GM08714 (cell line): Measurements from ENCODE around the gene MOSPD3.
A peak's percentile ranks its signal among the peaks of the same experiment; 100 is the strongest.

Experiments
- H3K4me3 ChIP-seq: fragments of 200-500 bp; sonication (Bioruptor generic); 2 replicates; pipeline ENCODE4 v1.5.1; 2014; ENCODE audit warnings: mild to moderate bottlenecking, low read length, inconsistent platforms
- ZNF274 ChIP-seq: IDR thresholded peaks from 2 replicates; pipeline ENCODE4 v1.6.1; 2012; ENCODE audit warnings: mild to moderate bottlenecking, low read depth, low read length

MOSPD3 gene

GRCh38 chr7:100582041-100582579 lies 30.2 kb upstream of the MOSPD3 start:
- H3K4me3 ChIP-seq = no peak overlapping the region
- TF ChIP-seq ZNF274 = no peak

GRCh38 chr7:100582650-100583049 lies 29.7 kb upstream of the MOSPD3 start:
- no peak for TF ChIP-seq ZNF274
- no peak overlapping the region; the same call in 1 of the 2 replicates for H3K4me3 ChIP-seq

- peak overlapping the region; percentile 53; the same call in 1 of the 2 replicates for H3K4me3 ChIP-seq
- TF ChIP-seq ZNF274 = no peak
These were observed 28.9 kb upstream of the MOSPD3 start for GRCh38 chr7:100583132-100584053.

- peak overlapping the region; percentile 84; the same call in 1 of the 2 replicates for H3K4me3 ChIP-seq
- no peak for TF ChIP-seq ZNF274
These were observed 28.2 kb upstream of the MOSPD3 start for GRCh38 chr7:100584054-100584682.

- no peak for TF ChIP-seq ZNF274
- H3K4me3 ChIP-seq = peak overlapping the region; percentile 84
These were observed 27.4 kb upstream of the MOSPD3 start for GRCh38 chr7:100584683-100585510.

- peak within 1 kb of the TSS; percentile 84 for H3K4me3 ChIP-seq
- no peak for TF ChIP-seq ZNF274
These were observed 26.7 kb upstream of the MOSPD3 start, which contains the start of gene LRCH4 for GRCh38 chr7:100585511-100586265. TSS of gene LRCH4 (minus strand) at chr7:100586129. CDS start at chr7:100586100, 29 bp downstream.

- TF ChIP-seq ZNF274 = no peak
- peak within 1 kb of the TSS; percentile 84 for H3K4me3 ChIP-seq
These were observed 25.9 kb upstream of the MOSPD3 start, which contains the start of gene FBXO24 for GRCh38 chr7:100586266-100587025. TSS of gene FBXO24 (plus strand) at chr7:100586328. CDS start at chr7:100586626, 298 bp downstream.

- no peak overlapping the region for H3K4me3 ChIP-seq
- no peak for TF ChIP-seq ZNF274
These were observed 23.9 kb upstream of the MOSPD3 start for GRCh38 chr7:100588438-100588837.

GRCh38 chr7:100589341-100589947 lies 22.9 kb upstream of the MOSPD3 start:
- H3K4me3 ChIP-seq = no peak overlapping the region
- TF ChIP-seq ZNF274 = no peak

- no peak overlapping the region for H3K4me3 ChIP-seq
- TF ChIP-seq ZNF274 = no peak
These were observed 22.1 kb upstream of the MOSPD3 start for GRCh38 chr7:100590077-100590737.

- no peak for TF ChIP-seq ZNF274
- H3K4me3 ChIP-seq = no peak overlapping the region
These were observed 20.7 kb upstream of the MOSPD3 start for GRCh38 chr7:100591596-100591995.

- no peak for TF ChIP-seq ZNF274
- H3K4me3 ChIP-seq = no peak overlapping the region
These were observed 17.2 kb upstream of the MOSPD3 start for GRCh38 chr7:100595188-100595587.
